Mucosa of rectum (tissue), 2 donors: Measurements from ENCODE around the gene KRTAP10-5.

Source experiments
- H3K27ac ChIP-seq, 2 donors: one replicate each; pipeline ENCODE4 v1.7.0; 2013; ENCODE audit warnings: inconsistent platforms in 2 of 2, low read depth in 2 of 2, low read length in 2 of 2
- H3K27me3 ChIP-seq, 2 donors: one replicate each; pipeline ENCODE4 v1.7.0; 2013; ENCODE audit warnings: low read length in 2 of 2; ENCODE audit not compliant: control insufficient read depth in 2 of 2, insufficient read depth in 2 of 2
- H3K36me3 ChIP-seq, 2 donors: one replicate each; pipeline ENCODE4 v1.7.0; 2013; ENCODE audit warnings: low read length in 2 of 2; ENCODE audit not compliant: control insufficient read depth in 2 of 2, insufficient read depth in 2 of 2
- H3K4me1 ChIP-seq, 2 donors: one replicate each; pipeline ENCODE4 v1.7.0; 2013; ENCODE audit warnings: low read length in 2 of 2, mild to moderate bottlenecking in 1 of 2; ENCODE audit not compliant: control insufficient read depth in 2 of 2, insufficient read depth in 2 of 2
- H3K4me3 ChIP-seq, 2 donors: one replicate each; pipeline ENCODE4 v1.7.0; 2013; ENCODE audit warnings: low read length in 2 of 2
- H3K9ac ChIP-seq, 2 donors: one replicate each; pipeline ENCODE4 v1.7.0; 2013; ENCODE audit warnings: low read length in 2 of 2, low read depth in 1 of 2, mild to moderate bottlenecking in 1 of 2
- H3K9me3 ChIP-seq, 2 donors: one replicate each; pipeline ENCODE4 v1.7.0; 2013; ENCODE audit warnings: low read length in 2 of 2; ENCODE audit not compliant: control insufficient read depth in 2 of 2
- donor health status: healthy.
- donor health status: Normal muscosa, but diverticular disease.

Gene KRTAP10-5

DNA sequence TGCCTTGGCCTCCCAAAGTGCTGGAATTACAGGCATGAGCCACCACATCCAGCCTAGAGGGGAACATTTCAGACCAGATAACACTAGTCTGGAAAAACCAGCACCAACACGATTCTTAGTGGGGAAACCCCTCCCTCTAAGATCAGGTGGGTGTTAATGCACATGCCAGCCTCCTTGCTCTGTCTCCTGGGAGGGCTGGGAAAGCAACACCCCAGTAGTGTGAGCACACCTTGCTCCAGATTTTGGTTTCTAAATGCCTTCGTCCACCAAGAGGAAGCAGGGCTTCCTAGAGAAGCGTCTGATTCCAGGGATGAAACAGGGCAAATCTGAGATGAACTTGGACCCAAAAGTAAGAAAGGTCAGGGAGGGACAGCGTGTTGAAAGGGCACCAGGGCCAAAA is 9.1 kb downstream of the KRTAP10-5 start:
- Histone ChIP-seq H3K36me3 (no peaks in the 10 kb centered on the region), H3K4me3 (no peak overlapping the region), H3K9ac (no peak overlapping the region), H3K27me3 (peaks cover 0 to 3% of the 10 kb centered on the region in 2 donors), H3K4me1 (peaks cover 3 to 16% of the 10 kb centered on the region in 2 donors), H3K27ac (no peak overlapping the region), H3K9me3 (no peaks in the 10 kb centered on the region)

DNA sequence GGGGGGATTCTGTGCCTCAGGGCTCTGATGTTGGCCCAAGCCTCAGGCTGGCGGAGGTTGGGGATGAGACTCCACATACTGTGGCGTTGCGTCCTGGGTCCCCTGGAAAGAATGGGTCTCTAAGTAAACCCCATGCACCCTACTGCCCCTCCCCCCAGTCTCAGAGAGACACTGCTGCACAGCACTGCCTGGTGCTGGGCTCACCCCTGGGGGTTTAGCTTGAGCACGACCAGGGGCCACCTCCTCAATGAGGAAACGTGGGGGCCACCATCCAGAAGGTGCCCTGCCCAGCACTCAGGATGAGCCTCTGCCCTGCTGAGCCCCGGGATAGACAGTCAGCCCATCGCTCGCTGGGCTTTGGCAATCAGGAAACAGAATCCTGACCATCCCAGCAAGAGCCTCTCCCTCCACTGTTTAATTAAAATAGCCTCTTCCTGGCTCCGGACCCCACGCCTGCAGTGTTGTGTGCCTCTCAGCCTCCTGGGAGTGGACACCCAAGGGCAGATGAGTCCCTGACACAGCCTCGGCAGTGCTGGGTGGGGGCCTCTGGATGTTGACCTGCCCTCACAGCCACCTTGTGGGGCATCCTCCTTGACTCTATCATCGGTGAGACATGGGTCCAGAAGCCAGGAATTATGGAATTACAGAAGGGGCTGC is 10.4 kb downstream of the KRTAP10-5 start:
- Histone ChIP-seq H3K27ac (no peak overlapping the region), H3K27me3 (no peaks in the 10 kb centered on the region), H3K36me3 (no peaks in the 10 kb centered on the region), H3K4me3 (no peak overlapping the region), H3K9ac (no peak overlapping the region), H3K9me3 (no peaks in the 10 kb centered on the region), H3K4me1 (peaks cover 3 to 8% of the 10 kb centered on the region in 2 donors)

GRCh38 chr21:44568667-44569556 is 11.5 kb downstream of the KRTAP10-5 start:
- H3K4me1 ChIP-seq, result no peaks in the 10 kb centered on the region
- no peak overlapping the region for H3K27ac ChIP-seq
- H3K4me3 ChIP-seq, result no peak overlapping the region
- no peaks in the 10 kb centered on the region for H3K9me3 ChIP-seq
- no peaks in the 10 kb centered on the region for H3K27me3 ChIP-seq
- H3K9ac ChIP-seq, result no peak overlapping the region
- H3K36me3 ChIP-seq, result no peaks in the 10 kb centered on the region

DNA sequence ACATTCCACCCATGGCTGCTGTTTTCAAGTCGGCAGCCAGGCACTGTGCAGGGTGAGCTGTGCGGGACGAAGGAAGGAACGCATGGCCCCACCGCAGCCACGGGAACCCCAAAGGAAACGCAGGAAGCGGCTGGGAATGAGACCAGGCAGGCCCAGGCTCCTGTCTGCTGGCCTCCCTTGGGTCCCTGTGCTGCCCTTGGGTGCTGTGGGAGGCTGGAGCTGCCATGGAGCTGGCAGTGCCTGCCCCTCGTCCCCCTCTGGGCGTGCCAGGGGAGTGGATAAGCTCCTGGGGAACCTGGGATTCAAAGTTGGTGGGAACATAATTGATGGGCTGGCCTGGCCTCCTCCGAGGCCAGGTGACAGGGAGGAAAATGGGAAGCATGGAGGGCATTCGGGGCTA is 12.1 kb downstream of the KRTAP10-5 start:
- H3K36me3 ChIP-seq, result no peaks in the 10 kb centered on the region
- H3K4me1 ChIP-seq, result no peaks in the 10 kb centered on the region
- H3K9ac ChIP-seq, result no peak overlapping the region
- H3K27me3 ChIP-seq, result no peaks in the 10 kb centered on the region
- H3K4me3 ChIP-seq, result no peak overlapping the region
- no peaks in the 10 kb centered on the region for H3K9me3 ChIP-seq
- H3K27ac ChIP-seq, result no peak overlapping the region

DNA sequence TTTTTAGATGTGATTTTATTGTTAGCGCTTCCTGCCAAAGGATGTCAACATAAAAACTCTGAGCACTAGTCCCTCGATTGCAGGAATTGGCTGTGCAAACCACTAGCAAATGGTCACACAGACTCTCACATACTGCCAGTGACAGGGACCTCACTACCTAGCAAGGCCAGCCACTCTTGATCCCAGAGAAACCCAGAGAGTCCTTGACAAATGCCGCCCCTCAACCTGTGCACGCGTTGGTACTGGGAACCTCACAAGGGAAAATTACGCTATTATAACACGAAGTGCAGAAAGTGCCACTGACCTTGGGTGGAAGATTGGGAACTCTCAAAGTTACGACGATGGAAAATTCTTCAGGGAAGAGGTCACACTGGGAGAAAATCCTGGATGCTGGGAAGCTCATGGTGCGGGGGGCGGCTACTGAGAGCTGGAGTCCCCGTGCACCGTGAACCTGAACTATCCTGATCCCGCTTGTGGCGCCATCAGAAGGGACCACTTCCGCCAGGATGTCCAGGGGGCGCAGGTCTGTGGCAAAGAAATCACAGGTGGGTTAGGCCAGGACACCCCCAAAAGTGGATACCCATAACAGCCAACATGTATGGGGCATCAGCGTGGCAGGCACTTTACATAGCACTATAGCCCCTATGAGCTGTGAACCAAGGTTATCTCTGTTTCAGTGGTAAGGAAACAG is 12.8 kb downstream of the KRTAP10-5 start:
- Histone ChIP-seq H3K27me3 (no peaks in the 10 kb centered on the region), H3K9me3 (no peaks in the 10 kb centered on the region), H3K4me1 (no peaks in the 10 kb centered on the region), H3K9ac (no peak overlapping the region), H3K4me3 (no peak overlapping the region), H3K36me3 (no peaks in the 10 kb centered on the region), H3K27ac (no peak overlapping the region)

GRCh38 chr21:44566403-44566802 is 14.0 kb downstream of the KRTAP10-5 start:
- H3K4me1 ChIP-seq, result no peaks in the 10 kb centered on the region
- H3K9ac ChIP-seq, result no peak overlapping the region
- no peak overlapping the region for H3K4me3 ChIP-seq
- H3K9me3 ChIP-seq, result no peaks in the 10 kb centered on the region
- no peaks in the 10 kb centered on the region for H3K36me3 ChIP-seq
- no peak overlapping the region for H3K27ac ChIP-seq
- no peaks in the 10 kb centered on the region for H3K27me3 ChIP-seq

GRCh38 chr21:44564886-44565598 is 15.4 kb downstream of the KRTAP10-5 start:
- no peak overlapping the region for H3K9ac ChIP-seq
- no peak overlapping the region for H3K27ac ChIP-seq
- H3K9me3 ChIP-seq, result no peaks in the 10 kb centered on the region
- no peak overlapping the region for H3K4me3 ChIP-seq
- H3K4me1 ChIP-seq, result no peaks in the 10 kb centered on the region
- no peaks in the 10 kb centered on the region for H3K36me3 ChIP-seq
- no peaks in the 10 kb centered on the region for H3K27me3 ChIP-seq

GRCh38 chr21:44564099-44564498 is 16.3 kb downstream of the KRTAP10-5 start:
- Histone ChIP-seq H3K36me3 (no peaks in the 10 kb centered on the region), H3K9me3 (no peaks in the 10 kb centered on the region), H3K4me1 (no peaks in the 10 kb centered on the region), H3K27me3 (no peaks in the 10 kb centered on the region), H3K27ac (no peak overlapping the region), H3K9ac (no peak overlapping the region), H3K4me3 (no peak overlapping the region)

GRCh38 chr21:44558695-44559094 is 21.7 kb downstream of the KRTAP10-5 start, which contains the start of gene KRTAP10-3:
KRTAP10-3 (minus strand) TSS chr21:44558795; CDS start chr21:44558715, 80 bp downstream.
- H3K9ac ChIP-seq, result no peak within 1 kb of the TSS
- no peaks in the 10 kb centered on the region for H3K36me3 ChIP-seq
- no peak within 1 kb of the TSS for H3K27ac ChIP-seq
- no peaks in the 10 kb centered on the region for H3K9me3 ChIP-seq
- H3K4me3 ChIP-seq, result no peak within 1 kb of the TSS
- no peaks in the 10 kb centered on the region for H3K4me1 ChIP-seq
- peaks cover 5 to 6% of the 10 kb centered on the region in 2 donors for H3K27me3 ChIP-seq
